ENCODE results near the gene ARSJ. TPM values are rescaled to one million over a fixed set of nuclear protein-coding genes. Genes with fewer than 3 reads are reported as not detected.

Gene ARSJ
- 0.30 and 0.85 TPM in 2 replicates for total RNA-seq
- not detected in 2 replicates for polyA plus RNA-seq

DNA sequence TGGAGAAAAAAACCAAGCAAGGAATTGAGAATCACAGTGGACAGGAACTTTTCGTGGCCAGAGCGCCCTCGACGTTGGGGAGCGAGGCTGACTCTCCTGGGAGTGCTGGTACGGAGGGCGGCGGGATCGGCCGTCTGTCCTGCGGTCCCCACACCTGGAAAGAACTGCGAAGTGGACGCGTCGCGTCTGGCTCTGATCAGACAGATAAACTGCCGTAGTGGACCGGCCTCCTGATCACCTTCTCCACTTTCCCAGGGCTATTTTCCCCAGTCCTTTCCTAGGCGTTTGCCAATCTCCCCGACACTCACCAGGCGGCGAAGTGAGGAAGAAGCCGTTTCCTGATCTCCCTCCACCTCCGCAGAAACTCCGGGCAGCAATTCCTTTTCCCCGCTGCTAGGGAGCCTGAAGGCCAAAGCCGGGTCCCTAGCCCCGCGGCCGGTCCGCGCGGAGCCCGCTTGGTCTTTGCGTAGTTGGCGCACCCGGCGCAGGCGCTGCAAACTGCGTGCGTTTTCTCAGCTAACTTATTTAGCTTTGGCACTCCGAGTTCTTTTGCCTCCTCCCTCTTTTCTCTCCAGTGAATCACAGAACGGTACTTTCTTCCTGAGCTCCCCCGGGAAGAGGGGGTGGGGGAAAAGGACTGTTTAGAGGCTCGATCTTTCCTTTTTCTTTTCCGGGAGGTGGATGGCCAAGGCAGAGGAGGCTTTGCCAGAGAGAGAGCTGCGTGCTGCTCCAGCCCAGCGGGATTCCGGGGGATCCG is at the start of gene ARSJ:
TSS of gene ARSJ (minus strand) at position 500 of the 757 bp plus-strand sequence. CDS start 813 bp downstream, outside the sequence.
- no peaks in the 10 kb centered on the region for H3K36me3 ChIP-seq
- H3K4me3 ChIP-seq, result peak within 1 kb of the TSS; percentile 41
- peak; percentile 73 to 89 for DNase-seq (ENCODE audit: low read depth in 1 of 2, low spot score in 1 of 2)
- H3K27ac ChIP-seq, result no peak within 1 kb of the TSS
- H3K27me3 ChIP-seq, result peaks cover 69% of the 10 kb centered on the region
- H3K4me1 ChIP-seq (ENCODE audit: low read depth), result no peaks in the 10 kb centered on the region
- H3K9me3 ChIP-seq (ENCODE audit: low read depth), result no peaks in the 10 kb centered on the region
- peak; percentile 23 for TF ChIP-seq CTCF (IDR thresholded peaks at IDR 0.05; ENCODE audit: low read depth, low read length)

DNA sequence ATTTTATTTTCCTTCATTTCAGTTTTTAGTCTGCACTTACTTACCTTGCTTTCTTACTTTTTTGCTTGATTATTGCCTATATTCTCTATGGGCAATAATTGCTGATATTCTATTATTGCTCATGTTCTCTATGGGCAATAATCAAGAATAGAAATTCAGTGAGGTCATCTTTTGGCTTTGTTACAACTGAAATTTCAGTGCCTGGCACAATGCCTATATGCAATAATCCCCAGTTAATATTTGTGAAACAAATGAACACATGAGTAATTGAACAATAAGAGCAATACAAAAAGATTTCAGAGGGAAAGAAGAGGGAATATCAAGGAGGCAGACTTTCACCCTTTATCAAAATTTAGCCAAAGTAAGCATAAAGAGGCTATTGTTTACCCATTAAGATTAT is 48.6 kb upstream of the ARSJ start:
- H3K4me3 ChIP-seq, result no peak overlapping the region
- no peaks in the 10 kb centered on the region for H3K27me3 ChIP-seq
- no peak for TF ChIP-seq CTCF (IDR thresholded peaks at IDR 0.05; ENCODE audit: low read depth, low read length)
- H3K9me3 ChIP-seq (ENCODE audit: low read depth), result no peaks in the 10 kb centered on the region
- DNase-seq (ENCODE audit: low read depth in 1 of 2, low spot score in 1 of 2), result peak in 1 of 2 donors; percentile 31
- no peaks in the 10 kb centered on the region for H3K36me3 ChIP-seq
- no peak overlapping the region for H3K27ac ChIP-seq
- H3K4me1 ChIP-seq (ENCODE audit: low read depth), result no peaks in the 10 kb centered on the region

GRCh38 chr4:114027596-114027995 is 48.1 kb upstream of the ARSJ start:
- TF ChIP-seq CTCF (IDR thresholded peaks at IDR 0.05; ENCODE audit: low read depth, low read length), result no peak
- DNase-seq (ENCODE audit: low read depth in 1 of 2, low spot score in 1 of 2), result no peak

DNA sequence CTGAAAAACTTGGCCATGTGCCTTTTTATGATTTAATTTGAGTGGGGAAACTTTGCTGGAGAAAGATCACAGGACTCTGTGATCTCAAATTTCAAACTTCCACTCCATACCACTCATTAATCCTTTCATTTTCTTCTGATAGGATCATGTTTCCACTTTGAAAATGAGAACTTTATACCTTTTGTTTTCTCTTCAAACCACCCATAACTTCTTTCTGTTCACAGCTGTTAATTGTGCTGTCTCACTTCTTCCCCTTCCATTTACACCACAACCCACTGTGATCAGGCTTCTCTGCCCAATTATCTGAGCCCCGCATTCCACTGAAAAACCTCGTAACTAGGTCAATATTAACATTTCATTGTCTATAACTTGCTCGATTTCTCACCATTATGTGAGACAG is 47.0 kb upstream of the ARSJ start:
- Histone ChIP-seq H3K27me3 (no peaks in the 10 kb centered on the region), H3K36me3 (no peaks in the 10 kb centered on the region), H3K4me3 (no peak overlapping the region), H3K27ac (no peak overlapping the region), H3K9me3 (ENCODE audit: low read depth) (no peaks in the 10 kb centered on the region), H3K4me1 (ENCODE audit: low read depth) (no peaks in the 10 kb centered on the region)
- TF ChIP-seq CTCF (IDR thresholded peaks at IDR 0.05; ENCODE audit: low read depth, low read length), result no peak
- no peak for DNase-seq (ENCODE audit: low read depth in 1 of 2, low spot score in 1 of 2)

More at GRCh38 chr4:114027596-114027995, 48.1 kb upstream of the ARSJ start:
- Histone ChIP-seq H3K9me3 (ENCODE audit: low read depth) (no peaks in the 10 kb centered on the region), H3K4me3 (no peak overlapping the region), H3K27me3 (no peaks in the 10 kb centered on the region), H3K4me1 (ENCODE audit: low read depth) (no peaks in the 10 kb centered on the region), H3K27ac (no peak overlapping the region), H3K36me3 (no peaks in the 10 kb centered on the region)

GRCh38 chr4:114025176-114025777 is 45.8 kb upstream of the ARSJ start:
- no peak for TF ChIP-seq CTCF (IDR thresholded peaks at IDR 0.05; ENCODE audit: low read depth, low read length)
- DNase-seq (ENCODE audit: low read depth in 1 of 2, low spot score in 1 of 2), result no peak
- no peak overlapping the region for H3K27ac ChIP-seq
- no peaks in the 10 kb centered on the region for H3K4me1 ChIP-seq (ENCODE audit: low read depth)
- no peaks in the 10 kb centered on the region for H3K36me3 ChIP-seq
- no peaks in the 10 kb centered on the region for H3K9me3 ChIP-seq (ENCODE audit: low read depth)
- H3K4me3 ChIP-seq, result no peak overlapping the region
- H3K27me3 ChIP-seq, result no peaks in the 10 kb centered on the region
